ENCODE data around the gene EPHX1.

- TF ChIP-seq EZH2 (IDR thresholded peaks at IDR 0.05; ENCODE audit: low read length, missing control alignments), result no peak
- TF ChIP-seq CTCF (conservative IDR thresholded peaks at IDR 0.05 in 1 of 2, IDR thresholded peaks at IDR 0.05 in 1 of 2; ENCODE audit: low read depth in 1 of 2, low read length in 2 of 2), result no peak
These were observed 13.9 kb downstream of the EPHX1 start for GRCh38 chr1:225823811-225824261.

Data from fibroblast of lung (primary cell).